ENCODE results near the gene CSMD2.

DNA sequence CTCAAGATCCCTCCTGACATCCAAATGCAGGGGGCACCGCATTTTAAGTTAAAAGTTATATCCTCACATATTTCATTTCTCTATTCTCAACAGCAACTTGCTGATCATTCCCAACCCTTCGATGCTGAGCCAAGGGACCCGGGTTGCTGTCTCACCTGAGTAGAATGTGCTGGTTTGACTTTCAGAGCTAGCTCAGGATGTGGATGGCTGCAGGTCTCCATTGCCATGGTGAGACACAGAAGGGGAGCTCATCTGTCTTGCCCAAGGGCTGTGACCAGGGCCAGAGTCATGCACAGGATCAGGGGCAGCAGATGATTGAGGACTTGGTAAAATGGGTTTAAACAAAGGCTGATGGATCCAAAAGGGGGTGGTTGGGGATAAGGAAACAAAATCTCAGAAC is 189.1 kb downstream of the CSMD2 start:
- TF ChIP-seq, protein P1, sequence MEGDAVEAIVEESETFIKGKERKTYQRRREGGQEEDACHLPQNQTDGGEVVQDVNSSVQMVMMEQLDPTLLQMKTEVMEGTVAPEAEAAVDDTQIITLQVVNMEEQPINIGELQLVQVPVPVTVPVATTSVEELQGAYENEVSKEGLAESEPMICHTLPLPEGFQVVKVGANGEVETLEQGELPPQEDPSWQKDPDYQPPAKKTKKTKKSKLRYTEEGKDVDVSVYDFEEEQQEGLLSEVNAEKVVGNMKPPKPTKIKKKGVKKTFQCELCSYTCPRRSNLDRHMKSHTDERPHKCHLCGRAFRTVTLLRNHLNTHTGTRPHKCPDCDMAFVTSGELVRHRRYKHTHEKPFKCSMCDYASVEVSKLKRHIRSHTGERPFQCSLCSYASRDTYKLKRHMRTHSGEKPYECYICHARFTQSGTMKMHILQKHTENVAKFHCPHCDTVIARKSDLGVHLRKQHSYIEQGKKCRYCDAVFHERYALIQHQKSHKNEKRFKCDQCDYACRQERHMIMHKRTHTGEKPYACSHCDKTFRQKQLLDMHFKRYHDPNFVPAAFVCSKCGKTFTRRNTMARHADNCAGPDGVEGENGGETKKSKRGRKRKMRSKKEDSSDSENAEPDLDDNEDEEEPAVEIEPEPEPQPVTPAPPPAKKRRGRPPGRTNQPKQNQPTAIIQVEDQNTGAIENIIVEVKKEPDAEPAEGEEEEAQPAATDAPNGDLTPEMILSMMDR (IDR thresholded peaks at IDR 0.05; ENCODE audit: low read length) = no peak
- TF ChIP-seq EZH2phosphoT487 (IDR thresholded peaks at IDR 0.05; ENCODE audit: low read length) = no peak

Data from MM.1S (cell line).